HEK293 (cell line): ENCODE results near the gene PFDN1.

Experiments
- HOXC10 ChIP-seq: sonication (generic); formaldehyde crosslinking; IDR thresholded peaks from 2 replicates; pipeline ENCODE4 v1.8.1; 2023; ENCODE audit warnings: mild to moderate bottlenecking, missing genetic modification reagents
- KLF7 ChIP-seq: fragments of 450-650 bp; formaldehyde crosslinking; IDR thresholded peaks from 2 replicates; pipeline ENCODE4 v1.5.1; 2016; ENCODE audit warnings: missing biosample characterization, missing genetic modification characterization, borderline replicate concordance
- KLF8 ChIP-seq: fragments of 450-650 bp; formaldehyde crosslinking; IDR thresholded peaks from 2 replicates; pipeline ENCODE4 v1.5.1; 2016; ENCODE audit warnings: missing biosample characterization, missing genetic modification characterization
- SP7 ChIP-seq: fragments of 450-650 bp; formaldehyde crosslinking; IDR thresholded peaks from 2 replicates; pipeline ENCODE4 v1.5.1; 2016; ENCODE audit warnings: missing biosample characterization, missing genetic modification characterization
- YY2 ChIP-seq: fragments of 450-650 bp; formaldehyde crosslinking; IDR thresholded peaks from 2 replicates; pipeline ENCODE4 v1.5.1; 2016; ENCODE audit warnings: missing biosample characterization, missing genetic modification characterization
- ZBTB20 ChIP-seq: fragments of 450-650 bp; formaldehyde crosslinking; IDR thresholded peaks from 2 replicates; pipeline ENCODE4 v1.5.1; 2016; ENCODE audit warnings: missing biosample characterization, missing genetic modification characterization
- ZBTB21 ChIP-seq: fragments of 450-650 bp; formaldehyde crosslinking; IDR thresholded peaks from 2 replicates; pipeline ENCODE4 v1.5.1; 2017; ENCODE audit warnings: missing biosample characterization, missing genetic modification characterization
- ZNF112 ChIP-seq: fragments of 450-650 bp; formaldehyde crosslinking; IDR thresholded peaks from 2 replicates; pipeline ENCODE4 v1.5.0; 2017; ENCODE audit warnings: missing biosample characterization, missing genetic modification characterization
- ZNF114 ChIP-seq: fragments of 450-650 bp; formaldehyde crosslinking; IDR thresholded peaks from 2 replicates; pipeline ENCODE4 v1.5.0; 2017; ENCODE audit warnings: missing biosample characterization, missing genetic modification characterization
- ZNF138 ChIP-seq: fragments of 450-650 bp; formaldehyde crosslinking; IDR thresholded peaks from 2 replicates; pipeline ENCODE4 v1.5.1; 2016; ENCODE audit warnings: missing biosample characterization, missing genetic modification characterization, borderline replicate concordance
- ZNF16 ChIP-seq: fragments of 450-650 bp; formaldehyde crosslinking; IDR thresholded peaks from 2 replicates; pipeline ENCODE4 v1.5.1; 2016; ENCODE audit warnings: low read depth, missing biosample characterization, missing genetic modification characterization
- ZNF184 ChIP-seq: fragments of 450-650 bp; IDR thresholded peaks from 2 replicates; pipeline ENCODE4 v1.5.1; 2018; ENCODE audit warnings: missing biosample characterization, mild to moderate bottlenecking, missing genetic modification characterization
- ZNF2 ChIP-seq: fragments of 450-650 bp; formaldehyde crosslinking; IDR thresholded peaks from 2 replicates; pipeline ENCODE4 v1.5.1; 2016; ENCODE audit warnings: missing biosample characterization, missing genetic modification characterization
- ZNF248 ChIP-seq: fragments of 450-650 bp; formaldehyde crosslinking; IDR thresholded peaks from 2 replicates; pipeline ENCODE4 v1.5.1; 2017; ENCODE audit warnings: missing biosample characterization, missing genetic modification characterization
- ZNF510 ChIP-seq: fragments of 450-650 bp; formaldehyde crosslinking; IDR thresholded peaks from 2 replicates; pipeline ENCODE4 v1.5.1; 2018; ENCODE audit warnings: mild to moderate bottlenecking, missing genetic modification characterization, missing biosample characterization; ENCODE audit not compliant: insufficient replicate concordance
- ZNF514 ChIP-seq: fragments of 450-650 bp; formaldehyde crosslinking; IDR thresholded peaks from 2 replicates; pipeline ENCODE4 v1.5.1; 2016; ENCODE audit warnings: missing biosample characterization, missing genetic modification characterization
- ZNF558 ChIP-seq: fragments of 450-650 bp; formaldehyde crosslinking; IDR thresholded peaks from 2 replicates; pipeline ENCODE4 v1.5.1; 2016; ENCODE audit warnings: missing biosample characterization, missing genetic modification characterization
- ZNF561 ChIP-seq: fragments of 450-650 bp; IDR thresholded peaks from 2 replicates; pipeline ENCODE4 v1.5.1; 2018; ENCODE audit warnings: missing biosample characterization, missing genetic modification characterization, borderline replicate concordance
- ZNF585B ChIP-seq: fragments of 450-650 bp; formaldehyde crosslinking; IDR thresholded peaks from 2 replicates; pipeline ENCODE4 v1.5.1; 2016; ENCODE audit warnings: missing biosample characterization, missing genetic modification characterization
- ZNF677 ChIP-seq: fragments of 450-650 bp; IDR thresholded peaks from 2 replicates; pipeline ENCODE4 v1.5.0; 2018; ENCODE audit warnings: missing biosample characterization, mild to moderate bottlenecking, missing genetic modification characterization, moderate library complexity
- ZNF707 ChIP-seq: fragments of 450-650 bp; formaldehyde crosslinking; IDR thresholded peaks from 2 replicates; pipeline ENCODE4 v1.5.1; 2016; ENCODE audit warnings: missing biosample characterization, missing genetic modification characterization
- ZNF791 ChIP-seq: fragments of 450-650 bp; formaldehyde crosslinking; IDR thresholded peaks from 2 replicates; pipeline ENCODE4 v1.5.1; 2016; ENCODE audit warnings: missing biosample characterization, missing genetic modification characterization
- ZNF843 ChIP-seq: fragments of 450-650 bp; formaldehyde crosslinking; IDR thresholded peaks from 2 replicates; pipeline ENCODE4 v1.5.1; 2016; ENCODE audit warnings: missing biosample characterization, missing genetic modification characterization
- TF ChIP-seq, protein P1 (sequence below): fragments of 450-650 bp; formaldehyde crosslinking; IDR thresholded peaks from 2 replicates; pipeline ENCODE4 v1.5.1; 2016; ENCODE audit warnings: missing biosample characterization, missing genetic modification characterization, borderline replicate concordance
- TF ChIP-seq, protein P2 (sequence below): fragments of 450-650 bp; formaldehyde crosslinking; IDR thresholded peaks from 2 replicates; pipeline ENCODE4 v1.5.1; 2016; ENCODE audit warnings: missing biosample characterization, missing genetic modification characterization
- TF ChIP-seq, protein P3 (sequence below): fragments of 450-650 bp; formaldehyde crosslinking; IDR thresholded peaks from 2 replicates; pipeline ENCODE4 v1.5.1; 2016; ENCODE audit warnings: missing biosample characterization, missing genetic modification characterization
- TF ChIP-seq, protein P4 (sequence below): fragments of 450-650 bp; formaldehyde crosslinking; optimal IDR thresholded peaks from 2 replicates; pipeline ENCODE3; 2016; ENCODE audit warnings: missing biosample characterization, mild to moderate bottlenecking, missing genetic modification characterization
- TF ChIP-seq, protein P5 (sequence below): fragments of 450-650 bp; formaldehyde crosslinking; IDR thresholded peaks from 2 replicates; pipeline ENCODE4 v1.5.1; 2016; ENCODE audit warnings: missing biosample characterization, missing genetic modification characterization
- TF ChIP-seq, protein P6 (sequence below): fragments of 450-650 bp; formaldehyde crosslinking; IDR thresholded peaks from 2 replicates; pipeline ENCODE4 v1.5.1; 2016; ENCODE audit warnings: missing biosample characterization, missing genetic modification characterization, low read depth
- TF ChIP-seq, protein P7 (sequence below): fragments of 450-650 bp; formaldehyde crosslinking; IDR thresholded peaks from 2 replicates; pipeline ENCODE4 v1.5.0; 2017; ENCODE audit warnings: missing biosample characterization, missing genetic modification characterization, borderline replicate concordance

The PFDN1 gene

DNA sequence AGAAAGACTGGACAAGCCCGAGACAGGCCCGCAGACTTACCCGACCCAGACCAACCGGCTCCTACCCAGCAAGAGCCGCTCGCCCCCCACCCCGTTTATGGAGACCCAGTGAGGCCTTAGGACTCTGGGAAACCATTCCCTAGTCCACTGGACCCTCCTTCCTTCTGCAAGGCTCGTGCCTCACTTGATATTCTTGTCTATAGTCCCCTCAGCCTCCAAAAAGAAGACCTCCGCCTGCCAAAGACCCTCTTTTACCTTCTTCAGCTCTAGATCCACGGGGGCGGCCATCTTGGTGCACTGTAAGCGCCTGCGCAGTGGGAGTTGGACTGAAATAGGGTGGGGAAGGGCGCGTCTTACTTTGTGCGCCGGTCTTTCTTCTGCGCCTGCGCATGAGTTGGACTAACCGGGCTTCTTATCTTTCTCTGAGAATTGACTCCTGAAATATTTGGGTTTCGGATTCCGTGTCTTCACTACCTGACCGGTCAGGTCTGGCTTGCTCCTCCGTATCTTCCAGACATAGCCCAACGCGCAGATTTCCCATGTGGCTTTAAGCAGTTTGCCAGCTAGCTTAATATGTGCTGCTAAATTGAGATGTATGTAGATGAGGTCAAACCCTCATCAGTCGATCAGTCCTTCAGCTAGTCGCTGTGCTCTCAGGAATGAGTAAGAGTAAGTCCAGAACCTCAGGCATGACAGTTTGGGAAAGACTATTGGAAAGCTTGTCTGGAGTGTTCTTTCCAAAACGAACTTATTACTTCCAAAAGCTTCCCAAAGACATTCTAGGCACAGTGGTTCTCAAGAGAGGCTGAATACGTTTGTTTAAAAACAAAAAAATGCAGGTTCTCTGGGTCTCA lies at the start of gene PFDN1 (continued):
- TF ChIP-seq, protein P1, sequence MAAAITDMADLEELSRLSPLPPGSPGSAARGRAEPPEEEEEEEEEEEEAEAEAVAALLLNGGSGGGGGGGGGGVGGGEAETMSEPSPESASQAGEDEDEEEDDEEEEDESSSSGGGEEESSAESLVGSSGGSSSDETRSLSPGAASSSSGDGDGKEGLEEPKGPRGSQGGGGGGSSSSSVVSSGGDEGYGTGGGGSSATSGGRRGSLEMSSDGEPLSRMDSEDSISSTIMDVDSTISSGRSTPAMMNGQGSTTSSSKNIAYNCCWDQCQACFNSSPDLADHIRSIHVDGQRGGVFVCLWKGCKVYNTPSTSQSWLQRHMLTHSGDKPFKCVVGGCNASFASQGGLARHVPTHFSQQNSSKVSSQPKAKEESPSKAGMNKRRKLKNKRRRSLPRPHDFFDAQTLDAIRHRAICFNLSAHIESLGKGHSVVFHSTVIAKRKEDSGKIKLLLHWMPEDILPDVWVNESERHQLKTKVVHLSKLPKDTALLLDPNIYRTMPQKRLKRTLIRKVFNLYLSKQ = no peak
- no peak; the same call in 1 of the 2 replicates for TF ChIP-seq KLF8 (tag by site-specific recombination)
- no peak for TF ChIP-seq ZNF138 (tag by site-specific recombination)
- TF ChIP-seq, protein P2, sequence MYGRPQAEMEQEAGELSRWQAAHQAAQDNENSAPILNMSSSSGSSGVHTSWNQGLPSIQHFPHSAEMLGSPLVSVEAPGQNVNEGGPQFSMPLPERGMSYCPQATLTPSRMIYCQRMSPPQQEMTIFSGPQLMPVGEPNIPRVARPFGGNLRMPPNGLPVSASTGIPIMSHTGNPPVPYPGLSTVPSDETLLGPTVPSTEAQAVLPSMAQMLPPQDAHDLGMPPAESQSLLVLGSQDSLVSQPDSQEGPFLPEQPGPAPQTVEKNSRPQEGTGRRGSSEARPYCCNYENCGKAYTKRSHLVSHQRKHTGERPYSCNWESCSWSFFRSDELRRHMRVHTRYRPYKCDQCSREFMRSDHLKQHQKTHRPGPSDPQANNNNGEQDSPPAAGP (tag by site-specific recombination) = 0 out of 2 replicates have a peak, but pooled peaks have one; percentile 24
- 0 out of 2 replicates have a peak, but pooled peaks have one; percentile 25 for TF ChIP-seq ZNF843 (tag by site-specific recombination)
- TF ChIP-seq ZNF514 (tag by site-specific recombination) = no peak
- no peak for TF ChIP-seq ZNF677 (tag by site-specific recombination)
- TF ChIP-seq, protein P3, sequence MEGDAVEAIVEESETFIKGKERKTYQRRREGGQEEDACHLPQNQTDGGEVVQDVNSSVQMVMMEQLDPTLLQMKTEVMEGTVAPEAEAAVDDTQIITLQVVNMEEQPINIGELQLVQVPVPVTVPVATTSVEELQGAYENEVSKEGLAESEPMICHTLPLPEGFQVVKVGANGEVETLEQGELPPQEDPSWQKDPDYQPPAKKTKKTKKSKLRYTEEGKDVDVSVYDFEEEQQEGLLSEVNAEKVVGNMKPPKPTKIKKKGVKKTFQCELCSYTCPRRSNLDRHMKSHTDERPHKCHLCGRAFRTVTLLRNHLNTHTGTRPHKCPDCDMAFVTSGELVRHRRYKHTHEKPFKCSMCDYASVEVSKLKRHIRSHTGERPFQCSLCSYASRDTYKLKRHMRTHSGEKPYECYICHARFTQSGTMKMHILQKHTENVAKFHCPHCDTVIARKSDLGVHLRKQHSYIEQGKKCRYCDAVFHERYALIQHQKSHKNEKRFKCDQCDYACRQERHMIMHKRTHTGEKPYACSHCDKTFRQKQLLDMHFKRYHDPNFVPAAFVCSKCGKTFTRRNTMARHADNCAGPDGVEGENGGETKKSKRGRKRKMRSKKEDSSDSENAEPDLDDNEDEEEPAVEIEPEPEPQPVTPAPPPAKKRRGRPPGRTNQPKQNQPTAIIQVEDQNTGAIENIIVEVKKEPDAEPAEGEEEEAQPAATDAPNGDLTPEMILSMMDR (tag by site-specific recombination) = no peak
- TF ChIP-seq SP7 (tag by site-specific recombination) = peak; percentile 43
- TF ChIP-seq ZNF112 (tag by site-specific recombination) = no peak
- TF ChIP-seq, protein P4, sequence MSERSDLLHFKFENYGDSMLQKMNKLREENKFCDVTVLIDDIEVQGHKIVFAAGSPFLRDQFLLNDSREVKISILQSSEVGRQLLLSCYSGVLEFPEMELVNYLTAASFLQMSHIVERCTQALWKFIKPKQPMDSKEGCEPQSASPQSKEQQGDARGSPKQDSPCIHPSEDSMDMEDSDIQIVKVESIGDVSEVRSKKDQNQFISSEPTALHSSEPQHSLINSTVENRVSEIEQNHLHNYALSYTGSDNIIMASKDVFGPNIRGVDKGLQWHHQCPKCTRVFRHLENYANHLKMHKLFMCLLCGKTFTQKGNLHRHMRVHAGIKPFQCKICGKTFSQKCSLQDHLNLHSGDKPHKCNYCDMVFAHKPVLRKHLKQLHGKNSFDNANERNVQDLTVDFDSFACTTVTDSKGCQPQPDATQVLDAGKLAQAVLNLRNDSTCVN (tag by site-specific recombination) = peak; percentile 4
- TF ChIP-seq ZNF585B = no peak
- no peak for TF ChIP-seq ZBTB21 (tag by site-specific recombination)
- 0 out of 2 replicates have a peak, but pooled peaks have one; percentile 46 for TF ChIP-seq ZNF2 (tag by site-specific recombination)
- no peak for TF ChIP-seq ZNF558 (tag by site-specific recombination)
- no peak for TF ChIP-seq ZNF707 (tag by site-specific recombination)
- TF ChIP-seq ZNF510 (tag by site-specific recombination) = peak; percentile 56
- TF ChIP-seq HOXC10 = no peak
- TF ChIP-seq ZNF16 (tag by site-specific recombination) = no peak
- TF ChIP-seq, protein P5, sequence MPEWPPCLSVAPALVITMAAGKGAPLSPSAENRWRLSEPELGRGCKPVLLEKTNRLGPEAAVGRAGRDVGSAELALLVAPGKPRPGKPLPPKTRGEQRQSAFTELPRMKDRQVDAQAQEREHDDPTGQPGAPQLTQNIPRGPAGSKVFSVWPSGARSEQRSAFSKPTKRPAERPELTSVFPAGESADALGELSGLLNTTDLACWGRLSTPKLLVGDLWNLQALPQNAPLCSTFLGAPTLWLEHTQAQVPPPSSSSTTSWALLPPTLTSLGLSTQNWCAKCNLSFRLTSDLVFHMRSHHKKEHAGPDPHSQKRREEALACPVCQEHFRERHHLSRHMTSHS (tag by site-specific recombination) = no peak
- TF ChIP-seq KLF7 (tag by site-specific recombination) = no peak
- TF ChIP-seq, protein P6, sequence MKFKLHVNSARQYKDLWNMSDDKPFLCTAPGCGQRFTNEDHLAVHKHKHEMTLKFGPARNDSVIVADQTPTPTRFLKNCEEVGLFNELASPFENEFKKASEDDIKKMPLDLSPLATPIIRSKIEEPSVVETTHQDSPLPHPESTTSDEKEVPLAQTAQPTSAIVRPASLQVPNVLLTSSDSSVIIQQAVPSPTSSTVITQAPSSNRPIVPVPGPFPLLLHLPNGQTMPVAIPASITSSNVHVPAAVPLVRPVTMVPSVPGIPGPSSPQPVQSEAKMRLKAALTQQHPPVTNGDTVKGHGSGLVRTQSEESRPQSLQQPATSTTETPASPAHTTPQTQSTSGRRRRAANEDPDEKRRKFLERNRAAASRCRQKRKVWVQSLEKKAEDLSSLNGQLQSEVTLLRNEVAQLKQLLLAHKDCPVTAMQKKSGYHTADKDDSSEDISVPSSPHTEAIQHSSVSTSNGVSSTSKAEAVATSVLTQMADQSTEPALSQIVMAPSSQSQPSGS = no peak
- TF ChIP-seq ZNF791 (tag by site-specific recombination) = no peak
- no peak for TF ChIP-seq ZNF114
- TF ChIP-seq ZBTB20 (tag by site-specific recombination) = peak; percentile 49
- TF ChIP-seq ZNF561 (tag by site-specific recombination) = no peak
- no peak; the same call in none of the 2 replicates for TF ChIP-seq YY2 (tag by site-specific recombination)
- TF ChIP-seq ZNF184 (tag by site-specific recombination) = 0 out of 2 replicates have a peak, but pooled peaks have one; percentile 26
- TF ChIP-seq, protein P7, sequence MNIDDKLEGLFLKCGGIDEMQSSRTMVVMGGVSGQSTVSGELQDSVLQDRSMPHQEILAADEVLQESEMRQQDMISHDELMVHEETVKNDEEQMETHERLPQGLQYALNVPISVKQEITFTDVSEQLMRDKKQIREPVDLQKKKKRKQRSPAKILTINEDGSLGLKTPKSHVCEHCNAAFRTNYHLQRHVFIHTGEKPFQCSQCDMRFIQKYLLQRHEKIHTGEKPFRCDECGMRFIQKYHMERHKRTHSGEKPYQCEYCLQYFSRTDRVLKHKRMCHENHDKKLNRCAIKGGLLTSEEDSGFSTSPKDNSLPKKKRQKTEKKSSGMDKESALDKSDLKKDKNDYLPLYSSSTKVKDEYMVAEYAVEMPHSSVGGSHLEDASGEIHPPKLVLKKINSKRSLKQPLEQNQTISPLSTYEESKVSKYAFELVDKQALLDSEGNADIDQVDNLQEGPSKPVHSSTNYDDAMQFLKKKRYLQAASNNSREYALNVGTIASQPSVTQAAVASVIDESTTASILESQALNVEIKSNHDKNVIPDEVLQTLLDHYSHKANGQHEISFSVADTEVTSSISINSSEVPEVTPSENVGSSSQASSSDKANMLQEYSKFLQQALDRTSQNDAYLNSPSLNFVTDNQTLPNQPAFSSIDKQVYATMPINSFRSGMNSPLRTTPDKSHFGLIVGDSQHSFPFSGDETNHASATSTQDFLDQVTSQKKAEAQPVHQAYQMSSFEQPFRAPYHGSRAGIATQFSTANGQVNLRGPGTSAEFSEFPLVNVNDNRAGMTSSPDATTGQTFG = no peak
- no peak for TF ChIP-seq ZNF248 (tag by site-specific recombination)
